Inflammatory macrophage (primary cell): Measurements from ENCODE around the gene ADAM12.

Experiments
- DNase-seq, 2 donors: peaks; one replicate each; pipeline ENCODE4 v3.0.0-alpha.2; 2020 to 2022

Gene ADAM12

GRCh38 chr10:125967533-125967932 lies 420.7 kb downstream of the ADAM12 start:
- DNase-seq, result no peak

DNA sequence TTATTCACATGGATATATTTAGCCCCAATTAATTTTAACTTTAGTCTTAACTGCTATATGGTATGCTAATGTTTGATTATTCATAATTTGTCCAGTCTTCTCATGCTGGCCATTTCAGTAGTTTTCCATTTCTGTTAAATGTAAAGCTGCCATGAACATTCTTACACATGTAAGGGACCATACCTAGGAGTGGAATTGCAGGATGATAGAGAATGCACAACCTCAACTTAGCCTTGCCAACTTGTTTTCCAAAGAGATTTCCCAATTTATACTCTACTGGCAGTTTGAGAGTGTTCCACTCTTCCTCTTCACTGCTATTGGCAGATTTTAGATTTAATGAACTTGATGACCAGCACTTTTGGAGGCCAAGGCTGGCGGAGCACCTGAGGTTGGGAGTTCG lies 423.7 kb downstream of the ADAM12 start:
- no peak for DNase-seq
